ENCODE measurements around the gene DIP2C.
"Not testable (repeated sequence)": the region's sequence is repeated elsewhere in the genome, so short reads cannot be mapped to it uniquely, and the experiment has no call there.

DIP2C gene

DNA sequence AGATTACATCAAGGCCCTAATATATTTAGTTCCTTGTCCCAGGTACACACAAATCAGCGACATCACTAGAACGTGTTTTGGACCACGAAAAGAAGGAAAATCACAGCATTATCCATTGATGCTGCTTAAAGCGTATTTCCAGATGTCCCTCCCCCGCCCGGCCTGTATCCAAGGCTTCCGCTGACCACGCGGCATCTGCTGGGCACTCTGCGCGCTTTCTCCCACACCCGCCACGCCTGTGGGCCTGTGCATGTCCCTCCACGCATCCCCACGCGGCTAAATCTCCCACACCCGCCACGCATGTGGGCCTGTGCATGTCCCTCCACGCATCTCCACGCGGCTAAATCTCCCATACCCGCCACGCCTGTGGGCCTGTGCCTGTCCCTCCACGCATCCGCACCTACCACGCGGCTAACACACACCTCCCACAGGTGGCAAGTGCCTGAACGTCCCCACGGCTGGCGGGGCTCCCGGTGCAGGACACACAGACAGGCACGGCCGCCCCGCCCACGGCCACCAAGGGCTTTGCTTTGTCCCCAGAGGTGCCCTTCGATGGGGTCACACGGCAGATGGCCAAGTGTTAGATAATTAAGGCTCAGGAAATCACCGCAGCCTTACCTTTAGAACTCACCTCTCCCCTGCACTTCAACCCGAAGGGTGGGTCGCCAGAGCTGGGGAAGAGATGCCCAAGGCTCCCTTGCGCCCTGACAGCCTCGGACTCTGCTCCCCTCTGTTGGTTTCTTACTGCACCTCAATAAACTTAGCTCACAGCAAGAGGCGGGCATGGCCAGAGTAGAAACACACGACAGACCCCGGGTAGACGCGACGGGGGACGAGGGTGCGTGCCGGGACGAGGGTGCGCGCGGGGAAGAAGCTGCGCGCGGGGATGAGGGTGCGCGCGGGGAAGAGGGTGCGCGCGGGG is 49.5 kb downstream of the DIP2C start:
- DNase-seq (ENCODE audit: low spot score) = no peak

DNA sequence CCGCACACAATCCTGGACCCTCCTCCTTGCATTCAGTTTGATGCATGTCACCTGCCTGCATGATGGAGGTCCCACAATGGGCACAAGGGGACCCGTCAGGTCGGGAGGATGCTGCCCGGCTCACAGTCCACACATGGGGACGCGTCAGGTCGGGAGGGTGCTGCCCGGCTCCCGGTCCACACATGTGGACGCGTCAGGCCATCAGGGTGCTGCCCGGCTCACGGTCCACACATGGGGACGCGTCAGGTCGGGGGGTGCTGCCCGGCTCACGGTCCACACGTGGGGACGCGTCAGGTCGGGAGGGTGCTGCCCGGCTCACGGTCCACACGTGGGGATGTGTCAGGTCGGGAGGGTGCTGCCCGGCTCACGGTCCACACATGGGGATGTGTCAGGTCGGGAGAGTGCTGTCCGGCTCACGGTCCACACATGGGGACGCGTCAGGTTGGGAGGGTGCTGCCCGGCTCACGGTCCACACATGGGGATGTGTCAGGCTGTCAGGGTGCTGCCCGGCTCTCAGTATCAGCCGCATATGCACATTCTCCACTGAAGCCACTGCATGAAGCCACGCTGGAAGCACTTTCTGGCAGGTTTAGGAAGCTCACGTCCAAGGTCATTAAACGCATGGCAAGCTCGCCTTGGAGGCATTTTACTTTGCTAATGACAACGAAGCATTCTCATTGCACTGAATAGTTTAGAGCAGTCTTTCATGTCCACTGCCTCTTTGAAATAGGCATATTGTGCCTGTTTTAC is 50.3 kb downstream of the DIP2C start:
- DNase-seq (ENCODE audit: low spot score) = no peak

- DNase-seq (ENCODE audit: low spot score) = no peak
These were observed 51.7 kb downstream of the DIP2C start for GRCh38 chr10:637771-638195.

- no peak for DNase-seq (ENCODE audit: low spot score)
These were observed 52.2 kb downstream of the DIP2C start for GRCh38 chr10:637221-637620.

- DNase-seq (ENCODE audit: low spot score) = no peak
These were observed 52.7 kb downstream of the DIP2C start for GRCh38 chr10:636769-637168.

DNA sequence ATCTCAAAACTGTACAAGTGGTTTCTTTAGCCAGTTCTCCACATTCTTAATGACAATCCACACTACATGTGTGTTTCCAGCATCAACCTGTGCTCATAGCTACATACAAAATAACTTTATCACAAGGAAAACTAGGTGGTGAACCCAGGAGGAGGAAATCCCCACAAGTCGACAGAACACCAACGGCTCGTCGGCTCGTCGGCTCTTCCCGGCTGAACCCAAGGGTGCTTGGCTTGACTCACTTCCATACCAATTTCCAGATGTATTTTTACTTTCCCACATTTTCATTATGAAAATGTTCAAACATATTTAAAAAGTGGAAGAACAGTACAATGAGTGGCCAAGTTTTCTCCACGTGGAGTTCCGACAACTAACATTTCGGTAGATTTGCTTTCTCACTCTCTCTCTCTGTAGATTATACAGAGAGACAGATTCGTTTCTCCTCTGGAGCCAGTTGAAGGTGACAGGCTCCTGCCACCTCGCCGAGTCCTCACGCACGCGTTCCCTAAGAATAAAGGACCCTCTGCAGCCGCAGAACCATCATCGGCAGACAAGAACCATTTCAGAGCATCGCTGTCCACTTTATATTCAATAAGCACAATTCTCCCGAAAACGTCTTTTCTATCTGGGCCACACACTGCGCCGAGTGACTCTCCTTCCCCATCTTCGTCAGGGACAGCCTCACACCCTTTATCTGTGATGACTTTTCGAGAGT is 53.3 kb downstream of the DIP2C start:
- no peak for DNase-seq (ENCODE audit: low spot score)

- no peak for DNase-seq (ENCODE audit: low spot score)
These were observed 54.2 kb downstream of the DIP2C start for GRCh38 chr10:635088-635861.

GRCh38 chr10:634256-634655 is 55.2 kb downstream of the DIP2C start:
- no peak for DNase-seq (ENCODE audit: low spot score)

DNA sequence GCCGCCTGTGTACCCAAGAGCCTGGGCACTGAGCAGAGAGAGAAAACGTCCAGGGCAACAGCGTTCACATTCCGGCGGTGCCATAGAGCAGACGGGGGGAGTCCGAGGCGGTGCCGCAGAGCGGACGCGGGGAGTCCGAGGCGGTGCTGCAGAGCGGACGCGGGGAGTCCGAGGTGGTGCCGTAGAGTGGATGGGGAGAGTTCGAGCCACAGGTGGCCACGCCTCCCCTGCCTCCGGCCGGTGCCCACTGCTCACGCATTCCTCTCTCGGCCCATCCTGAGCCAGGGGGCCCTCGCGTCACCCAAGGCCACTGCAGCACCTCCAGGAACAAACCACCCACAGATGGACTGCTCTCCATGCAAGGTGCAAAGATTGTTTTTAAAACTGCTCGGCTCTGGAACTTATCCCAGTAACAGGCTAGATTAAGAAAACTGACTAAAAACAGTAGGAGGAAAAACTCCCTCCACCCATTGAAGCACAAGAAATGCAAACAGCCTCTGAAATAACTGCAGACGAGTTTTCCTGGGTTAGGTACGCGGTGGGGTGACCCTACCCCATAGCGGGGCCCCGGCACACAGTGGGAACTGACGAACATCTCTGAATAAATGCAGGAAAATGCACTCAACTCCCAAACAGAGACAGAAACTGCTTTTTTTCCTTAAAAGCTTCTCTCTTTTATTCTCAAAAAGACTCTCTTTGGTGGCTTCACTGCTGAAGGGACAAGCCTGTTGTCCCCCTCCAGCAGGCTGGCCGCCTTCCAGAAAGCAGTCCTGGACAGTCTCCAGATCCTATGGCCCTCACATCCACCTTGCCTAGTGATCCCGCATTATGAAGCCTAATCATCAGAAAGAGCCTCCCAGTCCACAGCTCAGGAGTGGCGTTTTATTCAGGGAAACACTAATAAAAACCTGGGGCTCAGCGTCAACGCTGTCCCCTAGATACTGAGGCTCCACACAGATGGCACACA is 55.9 kb downstream of the DIP2C start:
- DNase-seq (ENCODE audit: low spot score) = no peak

GRCh38 chr10:632807-633177 is 56.7 kb downstream of the DIP2C start:
- not testable (repeated sequence) for DNase-seq (ENCODE audit: low spot score)

GRCh38 chr10:632155-632806 is 57.2 kb downstream of the DIP2C start:
- not testable (repeated sequence) for DNase-seq (ENCODE audit: low spot score)

- DNase-seq (ENCODE audit: low spot score) = no peak
These were observed 58.2 kb downstream of the DIP2C start for GRCh38 chr10:631266-631665.

DNA sequence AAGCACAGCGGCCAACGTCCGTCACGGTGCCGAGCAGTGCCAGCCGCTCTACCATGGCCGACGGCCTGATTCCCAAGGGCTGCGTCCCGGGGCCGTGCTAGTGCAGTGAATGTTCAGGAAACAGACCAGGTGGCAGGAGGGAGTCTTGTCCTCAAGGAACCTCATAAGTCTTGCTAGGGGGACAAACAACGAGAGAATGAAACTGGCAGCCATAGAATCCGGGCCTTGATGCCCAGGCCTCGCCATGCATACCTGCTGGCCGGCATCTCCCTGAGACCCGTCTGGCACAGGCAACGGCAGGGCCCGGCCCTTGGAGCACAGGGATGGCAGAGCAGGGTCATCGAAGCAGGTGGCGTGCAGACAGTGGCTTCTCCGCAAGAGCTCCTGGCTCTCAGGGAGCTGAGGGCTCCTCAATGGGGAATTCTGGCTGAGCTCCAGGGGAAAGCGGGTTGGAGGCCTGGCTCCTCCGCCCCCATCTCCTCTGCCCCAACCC is 58.8 kb downstream of the DIP2C start:
- DNase-seq (ENCODE audit: low spot score) = no peak

GRCh38 chr10:629186-629998 is 60.1 kb downstream of the DIP2C start:
- no peak for DNase-seq (ENCODE audit: low spot score)

DNA sequence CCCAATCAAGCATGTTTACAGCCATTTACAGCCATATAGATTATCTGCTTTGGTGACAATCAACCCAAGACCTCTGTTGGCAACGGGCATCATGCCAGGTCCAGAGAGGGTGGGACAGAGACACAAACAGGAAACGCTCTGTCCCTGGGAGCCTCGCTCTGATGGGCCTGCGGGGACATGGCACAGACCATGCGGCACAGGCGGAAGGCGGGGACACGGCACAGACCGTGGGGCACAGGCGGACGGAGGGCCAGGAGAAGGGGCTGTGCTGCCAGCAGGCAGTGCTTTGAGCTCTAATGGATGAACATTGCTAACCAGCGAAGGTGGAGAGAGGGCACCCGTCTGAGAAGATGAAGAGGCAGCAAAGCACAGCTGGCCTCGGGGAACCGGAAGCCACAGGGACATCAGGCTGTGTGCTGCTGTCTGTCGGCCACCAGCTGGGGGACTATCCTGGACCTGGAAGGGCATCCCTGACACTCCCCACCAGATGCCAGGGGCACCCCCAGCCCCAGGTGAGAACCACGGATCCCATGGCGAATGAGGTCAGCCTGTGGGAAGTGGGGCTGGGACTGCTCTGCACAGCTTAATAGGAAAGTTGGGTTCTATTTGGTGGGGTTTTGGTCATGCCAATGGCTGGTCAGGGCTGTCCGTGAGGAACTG is 61.0 kb downstream of the DIP2C start:
- no peak for DNase-seq (ENCODE audit: low spot score)

DNA sequence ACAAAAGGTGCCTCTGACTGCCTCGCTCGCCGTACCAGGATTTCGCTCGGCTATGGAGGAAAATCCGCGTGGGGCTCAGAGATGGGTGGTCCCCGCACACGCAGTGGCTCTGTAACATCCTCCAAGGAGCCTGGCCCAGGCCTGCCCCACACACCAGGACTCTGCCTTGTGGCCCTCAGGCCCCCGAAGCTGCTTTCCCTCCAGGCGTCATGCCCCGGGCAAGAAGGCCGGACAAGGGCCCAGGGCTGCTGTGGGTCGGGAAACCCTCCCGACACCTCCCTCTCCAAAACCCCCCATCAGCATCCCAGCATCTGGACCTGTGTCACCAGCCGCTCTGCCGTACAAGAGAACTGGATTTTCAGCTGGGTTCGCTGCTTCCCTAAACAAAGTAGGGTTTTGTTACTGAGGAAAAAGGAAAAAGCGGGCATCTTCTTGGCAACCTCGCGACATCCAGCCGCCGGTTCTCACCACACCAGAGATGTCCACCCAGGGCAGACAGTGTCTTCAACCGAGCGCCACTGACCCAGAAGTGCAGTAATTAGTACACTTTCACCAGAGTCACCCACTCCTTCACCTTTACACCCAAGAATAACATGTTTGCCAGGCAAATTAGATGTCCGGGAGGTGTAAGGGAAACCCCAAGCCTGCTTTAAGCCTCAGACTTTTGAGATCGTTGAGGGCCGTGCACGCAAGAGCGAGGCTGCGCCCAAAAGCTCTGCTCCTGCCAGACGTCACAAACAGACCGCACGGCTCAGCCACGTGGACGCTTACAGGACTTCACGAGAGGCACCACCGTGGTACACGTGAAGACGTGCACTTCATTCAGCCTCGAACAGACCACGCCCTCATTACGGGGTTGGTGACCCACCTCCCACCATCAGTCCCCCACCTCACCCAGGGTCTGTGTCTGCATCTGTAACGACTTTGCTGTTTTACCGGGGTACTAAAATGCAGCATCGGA is 62.2 kb downstream of the DIP2C start:
- no peak for DNase-seq (ENCODE audit: low spot score)
